ENCODE measurements around the gene MACC1. TPM values are rescaled to one million over a fixed set of nuclear protein-coding genes. Genes with fewer than 3 reads are reported as not detected.

MACC1 gene
- total RNA-seq, 2 donors from 2014 or later, result 0.26 TPM; not detected in 1

DNA sequence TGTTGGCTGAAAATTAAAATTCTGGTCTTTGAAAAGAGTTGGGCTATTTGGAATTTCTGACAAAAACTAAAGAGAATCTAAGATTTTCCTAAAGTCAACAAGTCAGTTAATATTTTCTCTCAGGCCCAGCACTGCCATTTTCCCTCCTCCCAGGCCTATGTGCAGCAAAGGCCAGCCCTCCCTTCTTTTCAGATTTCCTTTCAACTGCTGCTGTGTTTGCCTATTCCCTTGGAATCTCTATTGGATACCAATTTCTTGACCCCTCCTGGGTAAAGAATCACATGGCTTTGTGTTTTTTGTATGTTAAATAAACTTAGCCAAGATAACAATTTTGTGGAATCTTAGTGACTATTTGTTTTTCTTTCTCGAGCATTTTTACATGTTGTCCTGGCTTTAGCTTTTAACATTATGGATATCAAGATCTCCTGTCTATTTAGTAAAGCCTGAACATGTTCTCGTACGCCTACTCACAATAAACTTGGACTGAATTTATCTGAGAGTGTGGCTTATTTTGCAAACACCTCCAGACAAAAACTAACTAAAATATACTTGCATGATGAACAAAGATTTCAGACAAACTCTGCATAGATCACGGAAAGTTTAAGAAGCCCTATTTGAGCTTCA, 19.9 kb downstream of the MACC1 start:
- no peak for DNase-seq (ENCODE audit: low spot score)
- Histone ChIP-seq H3K36me3 (no peaks in the 10 kb centered on the region), H3K4me1 (no peaks in the 10 kb centered on the region), H3K27ac (no peak overlapping the region), H3K27me3 (no peaks in the 10 kb centered on the region), H3K4me3 (no peak overlapping the region), H3K9me3 (no peaks in the 10 kb centered on the region)
- TF ChIP-seq, protein P1, sequence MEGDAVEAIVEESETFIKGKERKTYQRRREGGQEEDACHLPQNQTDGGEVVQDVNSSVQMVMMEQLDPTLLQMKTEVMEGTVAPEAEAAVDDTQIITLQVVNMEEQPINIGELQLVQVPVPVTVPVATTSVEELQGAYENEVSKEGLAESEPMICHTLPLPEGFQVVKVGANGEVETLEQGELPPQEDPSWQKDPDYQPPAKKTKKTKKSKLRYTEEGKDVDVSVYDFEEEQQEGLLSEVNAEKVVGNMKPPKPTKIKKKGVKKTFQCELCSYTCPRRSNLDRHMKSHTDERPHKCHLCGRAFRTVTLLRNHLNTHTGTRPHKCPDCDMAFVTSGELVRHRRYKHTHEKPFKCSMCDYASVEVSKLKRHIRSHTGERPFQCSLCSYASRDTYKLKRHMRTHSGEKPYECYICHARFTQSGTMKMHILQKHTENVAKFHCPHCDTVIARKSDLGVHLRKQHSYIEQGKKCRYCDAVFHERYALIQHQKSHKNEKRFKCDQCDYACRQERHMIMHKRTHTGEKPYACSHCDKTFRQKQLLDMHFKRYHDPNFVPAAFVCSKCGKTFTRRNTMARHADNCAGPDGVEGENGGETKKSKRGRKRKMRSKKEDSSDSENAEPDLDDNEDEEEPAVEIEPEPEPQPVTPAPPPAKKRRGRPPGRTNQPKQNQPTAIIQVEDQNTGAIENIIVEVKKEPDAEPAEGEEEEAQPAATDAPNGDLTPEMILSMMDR (IDR thresholded peaks at IDR 0.05), result no peak

DNA sequence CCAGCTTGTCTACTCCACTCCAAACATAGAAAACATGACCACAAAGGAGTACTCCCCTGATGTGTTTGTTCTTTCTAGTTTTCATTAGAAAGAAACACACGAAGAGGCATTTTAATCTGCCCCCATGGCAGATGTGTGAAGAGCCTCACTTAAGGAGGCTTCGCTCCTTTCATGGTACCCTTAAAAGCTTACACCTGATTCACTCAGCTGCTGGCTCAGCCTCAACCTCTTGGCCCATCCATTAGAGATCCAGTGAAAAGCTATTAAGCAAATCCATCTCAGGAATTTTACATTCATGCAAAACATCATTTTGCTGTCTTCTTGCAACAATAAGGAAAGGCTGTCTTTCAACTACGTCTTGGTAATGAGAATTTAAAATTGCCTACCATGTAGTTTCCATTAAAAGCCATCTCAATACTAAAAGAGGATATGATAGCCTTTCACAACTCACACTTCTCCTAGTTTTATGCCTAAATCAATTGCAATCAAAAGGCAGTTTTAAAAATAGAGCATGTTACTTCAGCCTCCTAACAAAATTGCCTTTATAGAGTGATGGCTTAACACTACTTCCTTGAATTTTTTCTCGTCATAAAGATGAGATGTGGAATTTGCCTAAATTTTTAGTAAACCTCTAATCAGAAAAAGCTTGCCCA, 22.7 kb downstream of the MACC1 start:
- Histone ChIP-seq H3K4me3 (no peak overlapping the region), H3K27ac (no peak overlapping the region), H3K9me3 (no peaks in the 10 kb centered on the region), H3K27me3 (no peaks in the 10 kb centered on the region), H3K36me3 (no peaks in the 10 kb centered on the region), H3K4me1 (no peaks in the 10 kb centered on the region)
- no peak for DNase-seq (ENCODE audit: low spot score)
- TF ChIP-seq, protein P1 (IDR thresholded peaks at IDR 0.05), result no peak

GRCh38 chr7:20193873-20194272, 23.3 kb downstream of the MACC1 start:
- Histone ChIP-seq H3K4me3 (no peak overlapping the region), H3K27me3 (no peaks in the 10 kb centered on the region), H3K9me3 (no peaks in the 10 kb centered on the region), H3K36me3 (no peaks in the 10 kb centered on the region), H3K27ac (no peak overlapping the region), H3K4me1 (no peaks in the 10 kb centered on the region)
- TF ChIP-seq, protein P1 (IDR thresholded peaks at IDR 0.05), result no peak
- DNase-seq (ENCODE audit: low spot score), result no peak

DNA sequence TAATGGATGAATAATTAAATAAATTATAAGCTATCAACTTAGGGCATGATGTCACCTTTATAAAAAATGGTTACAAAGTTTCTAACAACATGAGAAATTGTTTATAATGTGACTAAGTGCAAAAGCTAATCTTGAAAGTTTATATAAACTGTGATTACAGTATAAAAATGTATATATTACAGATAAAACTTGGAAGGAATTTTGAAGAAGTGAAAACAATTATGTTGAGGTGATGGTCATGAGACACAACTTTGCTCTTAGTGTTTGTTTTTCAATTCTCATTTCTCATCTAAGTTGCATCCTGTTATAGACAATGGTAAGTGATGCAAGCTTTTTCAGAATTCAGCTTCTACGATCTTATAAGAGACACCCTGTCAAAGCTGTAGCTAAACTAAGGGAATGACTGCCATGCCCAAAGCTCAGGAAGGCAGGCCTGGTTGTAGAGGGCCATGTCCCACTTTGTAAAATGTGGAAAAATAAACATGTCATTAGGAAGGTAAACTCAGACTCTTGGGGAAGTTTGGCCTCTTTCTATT, 23.9 kb downstream of the MACC1 start:
- no peak overlapping the region for H3K27ac ChIP-seq
- H3K27me3 ChIP-seq, result no peaks in the 10 kb centered on the region
- no peak for DNase-seq (ENCODE audit: low spot score)
- H3K4me3 ChIP-seq, result no peak overlapping the region
- no peaks in the 10 kb centered on the region for H3K4me1 ChIP-seq
- no peaks in the 10 kb centered on the region for H3K9me3 ChIP-seq
- TF ChIP-seq, protein P1 (IDR thresholded peaks at IDR 0.05), result no peak
- H3K36me3 ChIP-seq, result no peaks in the 10 kb centered on the region

GRCh38 chr7:20191391-20191869, 25.8 kb downstream of the MACC1 start:
- H3K36me3 ChIP-seq, result no peaks in the 10 kb centered on the region

More at GRCh38 chr7:20191391-20191869, 25.8 kb downstream of the MACC1 start:
- no peaks in the 10 kb centered on the region for H3K9me3 ChIP-seq
- no peak for DNase-seq (ENCODE audit: low spot score)
- H3K27ac ChIP-seq, result no peak overlapping the region
- TF ChIP-seq, protein P1 (IDR thresholded peaks at IDR 0.05), result no peak
- no peaks in the 10 kb centered on the region for H3K27me3 ChIP-seq
- H3K4me1 ChIP-seq, result no peaks in the 10 kb centered on the region
- no peak overlapping the region for H3K4me3 ChIP-seq
